NCI-H187 (cell line): ENCODE data around the gene RPL5.

ENCODE experiments used
- DNase-seq, 2 experiments: peaks; one replicate each; lab custom pipeline; 2025; lab: John Stamatoyannopoulos, UW

RPL5 gene

DNA sequence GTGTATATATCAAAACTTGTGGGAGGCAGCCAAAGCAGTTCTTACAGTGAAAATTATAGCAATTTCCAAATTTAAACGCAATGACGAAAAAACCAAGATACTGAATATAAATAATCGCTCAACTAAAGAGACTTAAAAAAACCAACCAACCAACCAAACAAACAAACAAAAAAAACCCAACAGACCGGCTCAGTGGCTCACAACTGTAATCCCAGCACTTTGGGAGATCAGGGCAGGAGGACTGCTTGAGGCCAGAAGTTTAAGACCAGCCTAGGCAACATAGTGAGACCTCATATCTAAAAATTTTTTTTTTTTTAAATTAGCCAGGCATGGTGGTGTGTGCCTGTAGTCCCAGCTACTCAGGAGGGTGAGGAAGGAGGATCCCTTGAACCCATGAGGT lies 23.4 kb downstream of the RPL5 start:
- no peak for DNase-seq

- no peak for DNase-seq
These were observed 26.0 kb downstream of the RPL5 start for GRCh38 chr1:92857817-92858216.

- DNase-seq = peak in 1 of 2 experiments; percentile 65
These were observed 26.9 kb downstream of the RPL5 start for GRCh38 chr1:92858564-92859399.

DNA sequence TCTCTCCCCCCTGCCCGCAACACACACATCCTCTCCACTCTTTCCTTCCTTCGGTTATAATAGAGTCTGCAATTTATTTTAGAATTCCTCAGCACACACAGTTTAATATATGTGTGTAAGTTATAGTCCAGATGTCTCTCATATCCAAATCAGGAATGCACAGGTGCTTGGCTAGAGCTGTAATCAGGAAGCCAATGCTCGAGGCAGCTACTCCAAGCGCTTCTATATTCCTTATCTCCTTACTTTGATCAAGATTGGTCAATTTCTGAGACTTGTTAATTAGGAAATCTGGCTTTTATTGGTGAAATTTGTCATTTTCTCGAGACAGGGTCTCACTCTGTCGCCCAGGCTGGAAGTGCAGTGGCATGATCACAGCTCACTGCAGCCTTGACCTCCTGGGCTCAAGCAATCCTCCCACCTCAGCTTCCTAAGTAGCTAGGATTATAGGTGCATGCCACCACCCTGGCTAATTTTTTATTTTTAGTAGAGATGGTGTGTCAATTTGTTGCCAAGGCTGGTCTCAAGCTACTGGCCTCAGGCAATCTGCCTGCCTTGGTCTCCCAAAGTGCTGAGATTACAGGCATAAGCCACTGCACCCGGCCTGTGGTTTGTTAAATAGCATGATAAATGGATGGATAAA lies 27.7 kb downstream of the RPL5 start:
- DNase-seq = no peak

DNA sequence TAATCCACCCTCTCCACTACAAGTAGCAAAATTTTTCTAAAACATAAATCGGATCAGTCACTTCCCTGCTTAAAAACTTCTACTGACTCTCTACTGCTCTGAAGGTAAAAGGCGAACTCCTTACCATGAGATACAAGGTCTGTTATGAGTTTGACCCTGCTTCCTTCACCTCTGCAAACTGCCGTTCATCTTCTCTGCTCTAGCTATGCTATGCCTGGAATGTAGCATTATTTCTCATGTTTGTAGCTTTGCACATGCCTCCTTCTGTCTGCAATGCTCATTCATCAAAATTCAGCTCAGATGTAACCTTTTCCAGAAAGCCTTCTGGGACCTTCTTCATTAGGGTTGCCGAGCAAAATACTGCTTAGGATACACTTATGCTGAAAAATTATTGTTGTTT lies 30.8 kb downstream of the RPL5 start:
- DNase-seq = no peak

- DNase-seq = no peak
These were observed 32.3 kb downstream of the RPL5 start for GRCh38 chr1:92864131-92864530.

DNA sequence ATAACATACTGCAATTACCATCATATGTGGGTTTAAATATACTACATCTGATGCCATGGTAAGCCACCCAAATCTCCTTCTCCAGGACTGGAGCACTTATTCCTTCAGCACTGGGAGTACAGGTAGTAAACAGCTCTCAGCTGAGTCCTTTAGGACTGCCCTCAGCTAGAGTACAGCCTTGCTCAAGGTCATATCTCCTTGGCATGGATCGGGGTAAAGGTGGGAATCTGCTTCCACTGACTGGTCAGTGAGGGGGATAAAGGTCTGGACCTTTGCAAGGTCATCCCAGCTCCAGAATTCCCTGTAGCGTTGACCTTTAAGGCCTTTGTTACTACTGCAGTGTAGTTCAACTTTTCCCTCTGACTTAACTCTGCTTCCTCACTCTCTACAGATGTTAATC lies 38.8 kb downstream of the RPL5 start:
- no peak for DNase-seq

DNA sequence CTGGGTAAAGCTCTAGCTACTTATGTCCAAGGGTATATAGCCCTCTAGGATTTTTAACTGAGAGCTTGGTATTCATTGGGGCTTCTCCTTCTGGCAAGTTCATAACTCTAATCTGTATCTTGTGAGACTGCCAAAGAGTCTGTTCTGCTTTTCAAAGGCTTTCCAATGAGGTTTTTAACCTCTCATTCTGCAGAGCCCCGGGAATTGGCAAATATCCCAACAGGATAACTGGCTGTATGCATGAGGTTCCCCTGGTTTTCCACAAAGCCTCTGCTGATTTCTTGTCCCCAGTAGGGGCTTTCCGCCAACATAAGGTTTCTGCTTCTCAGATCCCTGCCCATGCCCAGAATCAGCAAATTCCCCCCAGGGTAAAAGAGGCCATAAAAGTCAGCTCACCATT lies 40.9 kb downstream of the RPL5 start:
- no peak for DNase-seq

DNA sequence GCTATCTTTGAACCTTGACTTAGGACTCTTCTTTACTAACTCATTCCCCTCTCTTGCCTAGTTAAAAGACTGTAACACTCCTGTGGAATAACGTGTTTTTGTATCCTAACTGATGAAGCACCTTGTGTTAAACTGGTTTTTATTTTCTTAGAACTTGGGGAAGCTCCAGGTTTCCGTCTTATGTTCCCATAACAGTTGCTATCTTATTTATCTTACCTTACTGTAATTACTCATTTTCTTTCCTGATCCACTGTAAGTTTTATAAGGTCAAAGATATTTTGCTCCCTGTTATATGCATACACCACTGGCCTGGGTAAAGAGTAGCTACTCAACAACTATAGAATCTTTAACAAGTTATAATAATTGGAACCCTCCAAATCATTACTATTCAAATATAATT lies 43.1 kb downstream of the RPL5 start:
- DNase-seq = no peak

- no peak for DNase-seq
These were observed 44.5 kb downstream of the RPL5 start for GRCh38 chr1:92876351-92876750.

DNA sequence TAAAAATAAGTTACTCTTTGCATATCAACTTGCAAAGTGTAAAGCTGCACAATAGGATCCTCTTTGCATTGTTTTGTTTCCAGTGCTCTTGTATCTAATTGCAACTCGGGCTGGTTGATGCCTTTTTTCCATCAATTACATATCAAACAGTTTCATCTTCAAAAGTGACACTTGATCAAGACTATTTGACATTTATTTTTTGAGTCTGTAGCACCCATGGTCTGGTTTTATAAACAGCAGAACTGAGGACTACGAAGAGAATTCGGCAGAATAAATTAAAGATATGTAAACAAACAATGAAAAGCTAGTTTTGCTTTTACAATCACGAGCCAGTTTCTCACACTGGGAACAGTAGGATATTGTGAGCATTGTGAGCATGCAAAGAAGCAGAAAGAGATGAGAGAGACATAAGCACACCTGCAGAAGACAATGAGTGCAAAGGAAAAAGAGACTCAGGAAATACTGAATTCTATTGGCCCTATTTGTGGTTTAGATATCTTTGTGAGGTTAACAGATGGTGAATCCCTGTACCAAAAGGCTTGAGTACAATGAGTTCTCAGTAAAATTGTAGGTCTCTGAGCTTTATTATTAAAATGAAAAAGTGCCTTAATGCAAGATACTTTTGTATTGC lies 45.4 kb downstream of the RPL5 start:
- no peak for DNase-seq

- DNase-seq = no peak
These were observed 46.0 kb downstream of the RPL5 start for GRCh38 chr1:92877792-92878191.

- DNase-seq = no peak
These were observed 47.6 kb downstream of the RPL5 start for GRCh38 chr1:92879316-92879968.

GRCh38 chr1:92881391-92881790 lies 49.6 kb downstream of the RPL5 start:
- no peak for DNase-seq

DNA sequence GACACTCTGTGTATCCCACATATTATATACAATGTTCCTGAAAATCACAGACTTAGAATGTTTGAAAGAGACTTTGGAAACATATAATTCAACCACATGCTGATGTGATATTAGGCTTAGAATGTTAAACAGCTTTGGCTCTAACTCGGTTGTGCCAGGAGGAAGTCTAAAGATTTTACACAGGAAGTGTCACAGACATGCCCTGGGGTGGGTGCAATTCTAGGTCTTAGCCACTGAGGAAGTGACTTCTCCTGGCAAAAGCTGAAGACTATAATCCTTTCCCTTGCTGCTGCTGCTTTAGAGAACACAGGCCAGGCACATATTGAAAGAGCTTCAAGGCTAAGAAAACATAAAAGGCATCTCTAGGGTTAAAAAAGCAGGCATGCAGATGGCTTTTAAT lies 51.0 kb downstream of the RPL5 start:
- DNase-seq = no peak

DNA sequence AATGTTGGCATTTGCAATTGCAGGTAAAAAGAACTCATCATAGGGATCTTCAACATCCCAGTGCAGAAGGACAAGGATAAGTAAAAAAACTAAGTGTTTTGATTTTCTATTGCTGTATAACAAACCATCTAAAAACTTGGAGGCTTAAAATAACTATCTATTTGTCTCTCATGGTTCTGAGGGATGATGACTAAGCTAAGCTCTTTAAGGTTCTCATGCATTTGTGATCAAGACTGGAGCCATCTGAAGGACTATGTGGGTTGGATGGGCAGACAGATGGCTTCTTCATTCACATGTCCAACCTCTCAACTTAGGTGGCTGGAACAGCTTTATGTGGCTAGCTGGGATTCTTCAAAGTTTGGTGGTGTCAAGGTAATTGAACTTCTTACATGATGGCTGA lies 51.5 kb downstream of the RPL5 start:
- no peak for DNase-seq

- no peak for DNase-seq
These were observed 52.4 kb downstream of the RPL5 start for GRCh38 chr1:92884195-92884594.

DNA sequence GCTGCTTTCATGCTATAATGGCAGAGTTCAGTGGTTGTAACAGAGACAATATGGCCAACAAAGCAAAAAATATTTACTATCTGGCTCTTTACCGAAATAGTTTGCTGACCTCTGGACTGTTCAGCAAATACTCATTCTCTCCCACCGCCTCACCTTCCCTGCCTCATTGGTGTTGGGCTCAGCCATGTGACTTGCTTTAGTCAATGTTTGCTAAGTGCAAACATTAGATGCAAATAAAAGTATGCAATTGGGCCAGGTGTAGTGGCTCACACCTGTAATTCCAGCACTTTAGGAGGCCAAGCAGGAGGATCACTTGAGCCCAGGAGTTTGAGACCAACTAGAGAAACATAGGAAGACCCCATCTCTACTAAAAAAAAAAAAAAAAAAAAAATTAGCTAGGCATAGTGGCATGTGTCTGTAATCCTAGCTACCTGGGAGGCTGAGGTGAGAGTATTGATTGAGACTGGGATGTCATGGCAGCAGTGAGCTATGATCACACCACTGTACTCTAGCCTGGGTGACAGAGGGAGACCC lies 55.1 kb downstream of the RPL5 start:
- DNase-seq = no peak

- DNase-seq = no peak
These were observed 55.6 kb downstream of the RPL5 start for GRCh38 chr1:92887465-92887864.
